H9 (cell line): Measurements from ENCODE around the gene DMWD. TPM values are rescaled to one million over a fixed set of nuclear protein-coding genes. Genes with fewer than 3 reads are reported as not detected.

Experiments
- DNase-seq: peaks from one replicate; pipeline ENCODE4 v3.0.0-alpha.2; 2017
- H2AFZ ChIP-seq: one replicate; pipeline ENCODE4 v1.6.1; 2013; ENCODE audit warnings: mild to moderate bottlenecking, low read length, control low read depth, moderate library complexity
- H2AK5ac ChIP-seq: 2 replicates; pipeline ENCODE4 v1.6.1; 2013; ENCODE audit warnings: low read length, control low read depth, mixed read lengths; ENCODE audit not compliant: insufficient read length
- H2BK120ac ChIP-seq: one replicate; pipeline ENCODE4 v1.6.1; 2013; ENCODE audit warnings: low read depth, mild to moderate bottlenecking, low read length, control low read depth, inconsistent platforms; ENCODE audit not compliant: poor library complexity, severe bottlenecking
- H2BK12ac ChIP-seq: 2 replicates; pipeline ENCODE4 v1.6.1; 2013; ENCODE audit warnings: low read length, control low read depth, mixed read lengths, low read depth; ENCODE audit not compliant: insufficient read length
- H2BK15ac ChIP-seq: 2 replicates; pipeline ENCODE4 v1.6.1; 2013; ENCODE audit warnings: low read depth, low read length, control low read depth
- H2BK20ac ChIP-seq: one replicate; pipeline ENCODE4 v1.6.1; 2013; ENCODE audit warnings: low read depth, mild to moderate bottlenecking, low read length, control low read depth, inconsistent platforms; ENCODE audit not compliant: poor library complexity, severe bottlenecking
- H2BK5ac ChIP-seq: 2 replicates; pipeline ENCODE4 v1.6.1; 2013; ENCODE audit warnings: low read length, control low read depth, mixed read lengths; ENCODE audit not compliant: insufficient read length
- H3K14ac ChIP-seq: 2 replicates; pipeline ENCODE4 v1.6.1; 2013; ENCODE audit warnings: low read length, control low read depth; ENCODE audit not compliant: insufficient read depth
- H3K18ac ChIP-seq: 2 replicates; pipeline ENCODE4 v1.6.1; 2013; ENCODE audit warnings: low read depth, mild to moderate bottlenecking, mixed read lengths, low read length, control low read depth; ENCODE audit not compliant: insufficient read length
- H3K23ac ChIP-seq: 2 replicates; pipeline ENCODE4 v1.6.1; 2013; ENCODE audit warnings: low read length, control low read depth, mixed read lengths, low read depth; ENCODE audit not compliant: insufficient read length
- H3K23me2 ChIP-seq: 2 replicates; pipeline ENCODE4 v1.6.1; 2013; ENCODE audit warnings: low read depth, mild to moderate bottlenecking, mixed read lengths, low read length, control low read depth; ENCODE audit not compliant: insufficient read length, poor library complexity, severe bottlenecking
- H3K27ac ChIP-seq: 2 replicates; pipeline ENCODE4 v1.5.1; 2013; ENCODE audit warnings: low read length, control low read depth, mixed read lengths, low read depth; ENCODE audit not compliant: insufficient read length
- H3K27me3 ChIP-seq: 2 replicates; pipeline ENCODE4 v1.6.1; 2013; ENCODE audit warnings: low read length, control low read depth, inconsistent platforms; ENCODE audit not compliant: insufficient read depth
- H3K4ac ChIP-seq: 2 replicates; pipeline ENCODE4 v1.6.1; 2013; ENCODE audit warnings: low read depth, mild to moderate bottlenecking, control low read depth, inconsistent platforms, low read length, moderate library complexity
- H3K4me1 ChIP-seq: 2 replicates; pipeline ENCODE4 v1.6.1; 2013; ENCODE audit warnings: low read length, control low read depth, inconsistent platforms; ENCODE audit not compliant: insufficient read depth
- H3K4me2 ChIP-seq: 2 replicates; pipeline ENCODE4 v1.6.1; 2013; ENCODE audit warnings: low read length, control low read depth, mixed read lengths; ENCODE audit not compliant: insufficient read length, insufficient read depth
- H3K56ac ChIP-seq: 2 replicates; pipeline ENCODE4 v1.6.1; 2013; ENCODE audit warnings: low read depth, mild to moderate bottlenecking, mixed read lengths, low read length, control low read depth; ENCODE audit not compliant: insufficient read length
- H3K79me1 ChIP-seq: 2 replicates; pipeline ENCODE4 v1.6.1; 2013; ENCODE audit warnings: low read depth, mild to moderate bottlenecking, moderate library complexity, low read length, control low read depth, inconsistent platforms; ENCODE audit not compliant: insufficient read depth, poor library complexity, severe bottlenecking
- H3K79me2 ChIP-seq: 2 replicates; pipeline ENCODE4 v1.6.1; 2013; ENCODE audit warnings: low read length, control low read depth, inconsistent platforms; ENCODE audit not compliant: insufficient read depth
- H3K9ac ChIP-seq: 2 replicates; pipeline ENCODE4 v1.6.1; 2013; ENCODE audit warnings: low read length, control low read depth, mixed read lengths; ENCODE audit not compliant: insufficient read length; ENCODE audit errors: extremely low read depth
- H3K9me3 ChIP-seq: one replicate; pipeline ENCODE4 v1.6.1; 2013; ENCODE audit warnings: low read depth, low read length, inconsistent platforms; ENCODE audit not compliant: control insufficient read depth
- H3T11ph ChIP-seq: one replicate; pipeline ENCODE4 v1.6.1; 2013; ENCODE audit warnings: mild to moderate bottlenecking, low read length, control low read depth, inconsistent platforms
- H4K20me1 ChIP-seq: one replicate; pipeline ENCODE4 v1.6.1; 2013; ENCODE audit not compliant: control insufficient read depth, insufficient read length, insufficient read depth
- H4K5ac ChIP-seq: 2 replicates; pipeline ENCODE4 v1.6.1; 2013; ENCODE audit warnings: low read depth, mild to moderate bottlenecking, mixed read lengths, low read length, control low read depth; ENCODE audit not compliant: insufficient read length
- H4K8ac ChIP-seq: replicated peaks from 2 replicates; pipeline ENCODE4 v1.6.1; 2013; ENCODE audit warnings: low read length, control low read depth, mixed read lengths, low read depth; ENCODE audit not compliant: insufficient read length
- H4K91ac ChIP-seq: 2 replicates; pipeline ENCODE4 v1.6.1; 2013; ENCODE audit warnings: low read depth, mild to moderate bottlenecking, moderate library complexity, mixed read lengths, low read length, control low read depth; ENCODE audit not compliant: insufficient read length
- H3K27ac Mint-ChIP-seq, 3 experiments: 2 replicates in 2 of 3; 3 replicates in 1 of 3; pipeline ENCODE4 v1.8.0; 2020 to 2021; ENCODE audit warnings: mixed read lengths in 3 of 3, mild to moderate bottlenecking in 1 of 3, moderate library complexity in 1 of 3
- H3K27me3 Mint-ChIP-seq: 2 replicates; pipeline ENCODE4 v1.8.0; 2021; ENCODE audit warnings: low read depth, mild to moderate bottlenecking, moderate library complexity, mixed read lengths
- H3K36me3 Mint-ChIP-seq, 3 experiments: 2 replicates in 2 of 3; 3 replicates in 1 of 3; pipeline ENCODE4 v1.8.0; 2020 to 2021; ENCODE audit warnings: low read depth in 3 of 3, mixed read lengths in 3 of 3; ENCODE audit not compliant: insufficient read depth in 1 of 3
- H3K4me1 Mint-ChIP-seq, 2 experiments: 2 replicates each; pipeline ENCODE4 v1.8.0; 2020; ENCODE audit warnings: mixed read lengths in 2 of 2
- H3K4me3 Mint-ChIP-seq, 2 experiments: 2 replicates in 1 of 2; 3 replicates in 1 of 2; pipeline ENCODE4 v1.8.0; 2020 to 2021; ENCODE audit warnings: mild to moderate bottlenecking in 2 of 2, mixed read lengths in 2 of 2, moderate library complexity in 1 of 2
- H3K9me3 Mint-ChIP-seq, 2 experiments: 2 replicates in 1 of 2; 3 replicates in 1 of 2; pipeline ENCODE4 v1.8.0; 2020; ENCODE audit warnings: mild to moderate bottlenecking in 2 of 2, mixed read lengths in 2 of 2, moderate library complexity in 1 of 2
- CTCF ChIP-seq: fragments of 200-600 bp; sonication (generic); conservative IDR thresholded peaks from 3 replicates; pipeline ENCODE4 v1.8.0; 2021; ENCODE audit warnings: antibody characterized with exemption, mild to moderate bottlenecking
- WGBS: extraction: QIAGEN DNeasy Blood & Tissue Kit; methylation state at CpG from one replicate; pipeline ENCODE4 v1.1.7; 2013; ENCODE audit warnings: missing lambda C conversion rate, low lambda C conversion rate, mixed read lengths; ENCODE audit not compliant: insufficient read length; ENCODE audit errors: extremely low coverage; 5-methylcytosine and 5-hydroxymethylcytosine counted together
- total RNA-seq: library from RNA; stranded (reverse); gene quantifications from 2 replicates; pipeline ENCODE4 v1.2.1, GENCODE V29; 2021

Gene DMWD
- total RNA-seq, 1 experiment from 2014 or later, result 75.1 TPM

GRCh38 chr19:45766296-45766868 lies 26.3 kb downstream of the DMWD start:
- H3K23ac ChIP-seq, result no peak overlapping the region
- H3K9ac ChIP-seq, result no peak overlapping the region
- H3K23me2 ChIP-seq, result peaks cover 20% of the 10 kb centered on the region
- no peak overlapping the region for H3K18ac ChIP-seq
- H3K14ac ChIP-seq, result no peak overlapping the region
- Mint-ChIP-seq H3K27me3 (peaks cover 9% of the 10 kb centered on the region), H3K9me3 (no peaks in the 10 kb centered on the region; a peak in 1 of 5 replicates), H3K4me1 (peaks cover 13 to 39% of the 10 kb centered on the region in 2 experiments), H3K36me3 (peaks cover 0 to 5% (median 0%) of the 10 kb centered on the region in 3 experiments; a peak in 2 of 7 replicates), H3K4me3 (no peak overlapping the region), H3K27ac (no peak overlapping the region)
- no peaks in the 10 kb centered on the region for H3K27me3 ChIP-seq
- no CpG with 5 or more reads among the region's 17 CpGs for WGBS
- H3K9me3 ChIP-seq, result no peaks in the 10 kb centered on the region
- H4K5ac ChIP-seq, result no peak overlapping the region
- H2AFZ ChIP-seq, result no peak overlapping the region
- H3K4me1 ChIP-seq, result peaks cover 3% of the 10 kb centered on the region; the same call in 1 of the 2 replicates
- H2BK120ac ChIP-seq, result no peak overlapping the region
- no peak overlapping the region for H2BK20ac ChIP-seq
- H2BK12ac ChIP-seq, result no peak overlapping the region
- H3K79me1 ChIP-seq, result no peaks in the 10 kb centered on the region
- H2AK5ac ChIP-seq, result no peak overlapping the region
- no peak overlapping the region for H2BK15ac ChIP-seq
- TF ChIP-seq CTCF, result no peak
- no peak overlapping the region for H4K8ac ChIP-seq
- peak; percentile 27 for DNase-seq
- no peak overlapping the region for H3K4me2 ChIP-seq
- no peak overlapping the region for H3K4ac ChIP-seq
- H3K79me2 ChIP-seq, result no peaks in the 10 kb centered on the region
- H3K56ac ChIP-seq, result no peak overlapping the region
- no peak overlapping the region for H3K27ac ChIP-seq
- H4K20me1 ChIP-seq, result no peaks in the 10 kb centered on the region
- no peak overlapping the region for H3T11ph ChIP-seq
- H4K91ac ChIP-seq, result no peak overlapping the region
- H2BK5ac ChIP-seq, result no peak overlapping the region
